Trophoblast cell (in vitro differentiated cells and primary cell): Measurements from ENCODE around the gene LTBP4.

ENCODE experiments used
- DNase-seq, 2 donors: peaks; one replicate each; pipeline ENCODE4 v3.0.0-alpha.2; 2016
- H2AFZ ChIP-seq: 2 replicates; pipeline ENCODE4 v1.6.1; 2013; ENCODE audit warnings: low read length, moderate library complexity, mild to moderate bottlenecking; ENCODE audit not compliant: insufficient read depth, poor library complexity
- H2AK5ac ChIP-seq: 2 replicates; pipeline ENCODE4 v1.6.1; 2013; ENCODE audit warnings: mild to moderate bottlenecking, low read length
- H2BK120ac ChIP-seq: 2 replicates; pipeline ENCODE4 v1.6.1; 2013; ENCODE audit warnings: low read length, mild to moderate bottlenecking, moderate library complexity; ENCODE audit not compliant: insufficient read depth, poor library complexity
- H2BK12ac ChIP-seq: 2 replicates; pipeline ENCODE4 v1.6.1; 2013; ENCODE audit warnings: mild to moderate bottlenecking, low read length, moderate library complexity
- H2BK5ac ChIP-seq: 2 replicates; pipeline ENCODE4 v1.6.1; 2013; ENCODE audit warnings: low read length, low read depth, moderate library complexity, mild to moderate bottlenecking; ENCODE audit not compliant: poor library complexity
- H3K14ac ChIP-seq: 2 replicates; pipeline ENCODE4 v1.6.1; 2013; ENCODE audit warnings: mild to moderate bottlenecking, low read length
- H3K18ac ChIP-seq: 2 replicates; pipeline ENCODE4 v1.6.1; 2013; ENCODE audit warnings: mild to moderate bottlenecking, low read length
- H3K23ac ChIP-seq: 2 replicates; pipeline ENCODE4 v1.6.1; 2013; ENCODE audit warnings: low read length
- H3K27ac ChIP-seq: 2 replicates; pipeline ENCODE4 v1.5.1; 2013; ENCODE audit warnings: low read depth, mild to moderate bottlenecking, inconsistent platforms, low read length, moderate library complexity
- H3K27me3 ChIP-seq: 2 replicates; pipeline ENCODE4 v1.6.1; 2013; ENCODE audit warnings: inconsistent platforms, mild to moderate bottlenecking, low read length, moderate library complexity; ENCODE audit not compliant: insufficient read depth
- H3K36me3 ChIP-seq, 2 experiments: 1 replicate in 1 of 2; 2 replicates in 1 of 2; pipeline ENCODE4 v1.6.1; 2013; ENCODE audit warnings: low read length in 2 of 2, mild to moderate bottlenecking in 2 of 2, moderate library complexity in 1 of 2; ENCODE audit not compliant: insufficient read depth in 2 of 2, control insufficient read depth in 1 of 2
- H3K4ac ChIP-seq: 2 replicates; pipeline ENCODE4 v1.6.1; 2013; ENCODE audit warnings: low read depth, mild to moderate bottlenecking, low read length, moderate library complexity
- H3K4me1 ChIP-seq, 2 experiments: 1 replicate in 1 of 2; 2 replicates in 1 of 2; pipeline ENCODE4 v1.6.1; 2013; ENCODE audit warnings: low read length in 2 of 2, mild to moderate bottlenecking in 2 of 2, moderate library complexity in 1 of 2; ENCODE audit not compliant: insufficient read depth in 2 of 2, control insufficient read depth in 1 of 2
- H3K4me2 ChIP-seq: 2 replicates; pipeline ENCODE4 v1.6.1; 2013; ENCODE audit warnings: inconsistent platforms, mild to moderate bottlenecking, low read length, moderate library complexity
- H3K4me3 ChIP-seq: 2 replicates; pipeline ENCODE4 v1.5.1; 2013; ENCODE audit warnings: mild to moderate bottlenecking, low read depth, low read length, inconsistent platforms
- H3K79me1 ChIP-seq: one replicate; pipeline ENCODE4 v1.6.1; 2013; ENCODE audit warnings: low read length
- H3K79me2 ChIP-seq: 2 replicates; pipeline ENCODE4 v1.6.1; 2013; ENCODE audit warnings: low read length, mild to moderate bottlenecking; ENCODE audit not compliant: control insufficient read depth, insufficient read depth, poor library complexity
- H3K9ac ChIP-seq: 2 replicates; pipeline ENCODE4 v1.6.1; 2013; ENCODE audit warnings: mild to moderate bottlenecking, low read length
- H3K9me3 ChIP-seq: 2 replicates; pipeline ENCODE4 v1.6.1; 2013; ENCODE audit warnings: low read depth, mild to moderate bottlenecking, control low read depth, inconsistent platforms, low read length; ENCODE audit not compliant: insufficient read depth
- H4K12ac ChIP-seq: 2 replicates; pipeline ENCODE4 v1.6.1; 2013; ENCODE audit warnings: low read depth, mild to moderate bottlenecking, low read length, moderate library complexity
- H4K8ac ChIP-seq: 2 replicates; pipeline ENCODE4 v1.6.1; 2013; ENCODE audit warnings: low read depth, mild to moderate bottlenecking, low read length, moderate library complexity
- H4K91ac ChIP-seq: one replicate; pipeline ENCODE4 v1.6.1; 2013; ENCODE audit warnings: low read depth, mild to moderate bottlenecking, low read length, moderate library complexity
- WGBS: extraction: QIAGEN DNeasy Blood & Tissue Kit; methylation state at CpG from one replicate; pipeline ENCODE4 v1.1.7; 2013; ENCODE audit warnings: missing lambda C conversion rate; ENCODE audit not compliant: insufficient read length, insufficient coverage; ENCODE audit errors: extremely low coverage; 5-methylcytosine and 5-hydroxymethylcytosine counted together

LTBP4 gene

DNA sequence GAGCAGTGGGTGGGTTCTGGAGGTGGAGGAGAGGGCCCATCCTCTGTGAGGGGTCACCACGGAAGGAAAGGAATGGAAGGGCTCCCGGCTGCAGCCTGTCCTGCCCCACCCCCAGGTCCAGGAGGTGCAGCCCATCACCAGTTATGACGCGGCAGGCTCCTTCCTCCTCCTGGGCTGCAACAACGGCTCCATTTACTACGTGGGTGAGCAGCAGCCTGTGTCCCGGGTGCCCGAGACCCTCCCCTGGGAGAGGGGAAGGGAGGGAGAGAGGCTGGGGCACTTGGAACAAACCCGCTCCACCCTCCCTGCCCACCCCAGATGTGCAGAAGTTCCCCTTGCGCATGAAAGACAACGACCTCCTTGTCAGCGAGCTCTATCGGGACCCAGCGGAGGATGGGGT lies 17.9 kb upstream of the LTBP4 start:
- no CpG with 5 or more reads among the region's 14 CpGs for WGBS
- Histone ChIP-seq H3K4me2 (no peak overlapping the region), H3K4me1 (peaks cover 0 to 4% of the 10 kb centered on the region in 2 experiments), H3K27ac (no peak overlapping the region), H2BK120ac (no peak overlapping the region), H3K14ac (no peak overlapping the region), H3K4me3 (no peak overlapping the region), H3K23ac (no peak overlapping the region), H3K79me2 (no peaks in the 10 kb centered on the region), H3K9me3 (peaks cover 2% of the 10 kb centered on the region), H4K91ac (no peak overlapping the region), H4K12ac (no peak overlapping the region), H2AK5ac (no peak overlapping the region), H3K36me3 (peaks cover 42% of the 10 kb centered on the region in 2 experiments), H2AFZ (no peak overlapping the region), H3K79me1 (no peaks in the 10 kb centered on the region), H3K4ac (no peak overlapping the region), H3K9ac (no peak overlapping the region), H3K18ac (no peak overlapping the region), H2BK12ac (no peak overlapping the region), H4K8ac (no peak overlapping the region), H2BK5ac (no peak overlapping the region), H3K27me3 (no peaks in the 10 kb centered on the region)
- no peak for DNase-seq

DNA sequence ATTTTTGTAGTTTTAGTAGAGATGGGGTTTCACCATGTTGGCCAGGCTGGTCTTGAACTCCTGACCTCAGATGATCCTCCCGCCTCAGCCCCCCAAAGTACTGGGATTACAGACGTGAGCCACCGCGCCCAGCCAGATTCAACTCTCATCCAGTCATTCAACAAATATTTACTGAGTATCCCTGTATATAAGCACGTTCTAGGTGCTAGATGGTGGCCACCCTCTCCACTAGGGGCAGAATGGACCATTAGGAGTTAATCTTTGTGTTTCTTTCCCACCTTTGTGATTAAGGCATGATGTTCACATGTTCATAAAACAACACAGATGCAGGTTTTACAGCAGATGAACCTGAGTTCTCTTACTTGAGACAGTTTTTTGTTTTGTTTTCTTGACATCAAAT lies 17.2 kb upstream of the LTBP4 start:
- H2AFZ ChIP-seq, result no peak overlapping the region
- no peaks in the 10 kb centered on the region for H3K79me1 ChIP-seq
- H2BK120ac ChIP-seq, result no peak overlapping the region
- H4K8ac ChIP-seq, result no peak overlapping the region
- no peak overlapping the region for H3K23ac ChIP-seq
- no peaks in the 10 kb centered on the region for H3K79me2 ChIP-seq
- H3K4me3 ChIP-seq, result no peak overlapping the region
- WGBS, result no CpG with 5 or more reads among the region's 5 CpGs
- H3K27ac ChIP-seq, result no peak overlapping the region
- no peak overlapping the region for H3K18ac ChIP-seq
- H4K91ac ChIP-seq, result no peak overlapping the region
- H3K4ac ChIP-seq, result no peak overlapping the region
- H3K36me3 ChIP-seq, result peaks cover 42 to 47% of the 10 kb centered on the region in 2 experiments
- peaks cover 0 to 3% of the 10 kb centered on the region in 2 experiments for H3K4me1 ChIP-seq
- H3K9ac ChIP-seq, result no peak overlapping the region
- H4K12ac ChIP-seq, result no peak overlapping the region
- peak in 1 of 2 donors; percentile 42 for DNase-seq
- H3K4me2 ChIP-seq, result no peak overlapping the region
- no peak overlapping the region for H2BK12ac ChIP-seq
- H3K14ac ChIP-seq, result no peak overlapping the region
- H3K9me3 ChIP-seq, result peaks cover 2% of the 10 kb centered on the region
- H2BK5ac ChIP-seq, result no peak overlapping the region
- H2AK5ac ChIP-seq, result no peak overlapping the region
- no peaks in the 10 kb centered on the region for H3K27me3 ChIP-seq

DNA sequence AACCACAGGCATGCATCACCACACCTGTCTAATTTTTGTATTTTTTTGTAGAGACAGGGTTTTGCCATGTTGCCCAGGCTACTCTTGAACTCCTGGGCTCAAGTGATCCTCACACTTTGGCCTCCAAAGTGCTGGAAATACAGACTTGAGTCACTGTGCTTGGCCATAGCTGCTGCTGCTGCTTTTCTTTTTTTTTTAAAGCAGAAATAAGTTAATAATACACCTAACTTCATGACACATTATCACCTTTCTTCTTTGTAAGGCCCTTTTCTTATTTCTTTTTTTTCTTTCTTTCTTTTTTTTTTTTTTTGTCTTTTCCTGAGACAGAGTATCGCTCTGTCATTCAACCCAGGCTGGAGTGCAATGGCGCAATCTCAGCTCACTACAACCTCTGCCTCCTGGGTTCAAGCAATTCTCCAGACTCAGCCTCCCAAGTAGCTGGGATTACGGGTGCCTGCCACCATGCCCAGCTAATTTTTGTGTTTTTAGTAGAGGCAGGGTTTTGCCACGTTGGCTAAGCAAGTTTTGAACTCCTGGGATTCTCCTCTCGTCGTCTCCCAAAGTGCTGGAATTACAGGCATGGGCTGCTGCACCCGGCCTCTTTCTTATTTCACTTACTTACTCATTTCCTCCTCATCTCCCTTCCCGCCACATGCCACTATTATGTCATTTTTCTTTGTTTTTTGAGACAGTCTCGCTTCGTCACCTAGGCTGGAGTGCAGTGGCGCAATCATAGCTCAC lies 15.8 kb upstream of the LTBP4 start:
- Histone ChIP-seq H3K23ac (no peak overlapping the region), H3K27ac (no peak overlapping the region), H3K4me3 (no peak overlapping the region), H4K8ac (no peak overlapping the region), H2BK120ac (no peak overlapping the region), H3K14ac (no peak overlapping the region), H2BK5ac (no peak overlapping the region), H3K79me2 (no peaks in the 10 kb centered on the region), H3K36me3 (peaks cover 36 to 49% of the 10 kb centered on the region in 2 experiments), H3K9me3 (peaks cover 2% of the 10 kb centered on the region), H2AFZ (no peak overlapping the region), H3K79me1 (no peaks in the 10 kb centered on the region), H3K4ac (no peak overlapping the region), H3K9ac (no peak overlapping the region), H3K27me3 (no peaks in the 10 kb centered on the region), H4K91ac (no peak overlapping the region), H2AK5ac (no peak overlapping the region), H3K18ac (no peak overlapping the region), H3K4me2 (no peak overlapping the region), H2BK12ac (no peak overlapping the region), H3K4me1 (peaks cover 0 to 3% of the 10 kb centered on the region in 2 experiments), H4K12ac (no peak overlapping the region)
- WGBS, result no CpG with 5 or more reads among the region's 11 CpGs
- DNase-seq, result peak; percentile 91 to 95

DNA sequence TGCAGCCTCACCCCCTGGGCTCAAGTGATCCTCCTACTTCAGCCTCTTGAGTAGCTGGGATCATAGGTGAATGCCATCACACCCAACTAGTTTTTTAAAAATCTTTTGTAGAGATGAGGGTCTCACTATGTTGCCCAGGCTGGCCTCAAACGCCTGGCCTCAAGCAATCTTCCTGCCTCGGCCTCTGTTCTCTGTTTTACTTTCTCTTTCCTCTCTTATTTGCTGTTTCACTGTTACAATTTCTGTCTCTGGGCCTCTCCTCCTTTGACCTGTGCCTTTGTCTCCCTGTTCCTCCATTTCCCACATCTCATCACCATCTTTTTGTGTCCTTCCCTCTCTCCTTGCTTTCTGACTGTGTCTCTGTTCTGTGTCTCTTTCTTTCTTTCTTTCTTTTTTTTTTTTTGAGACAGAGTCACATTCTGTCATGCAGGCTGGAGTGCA lies 15.2 kb upstream of the LTBP4 start:
- Histone ChIP-seq H3K9me3 (no peaks in the 10 kb centered on the region), H3K36me3 (peaks cover 38 to 47% of the 10 kb centered on the region in 2 experiments), H3K4me1 (peaks cover 0 to 3% of the 10 kb centered on the region in 2 experiments), H3K4me3 (no peak overlapping the region), H3K14ac (no peak overlapping the region), H4K8ac (no peak overlapping the region), H3K27ac (no peak overlapping the region), H3K23ac (no peak overlapping the region), H3K18ac (no peak overlapping the region), H2BK5ac (no peak overlapping the region), H3K79me2 (no peaks in the 10 kb centered on the region), H3K4ac (no peak overlapping the region), H3K4me2 (no peak overlapping the region), H4K91ac (no peak overlapping the region), H4K12ac (no peak overlapping the region), H3K79me1 (no peaks in the 10 kb centered on the region), H2AFZ (no peak overlapping the region), H2BK12ac (no peak overlapping the region), H3K27me3 (no peaks in the 10 kb centered on the region), H3K9ac (no peak overlapping the region), H2AK5ac (no peak overlapping the region), H2BK120ac (no peak overlapping the region)
- no peak for DNase-seq
- WGBS, result no CpG with 5 or more reads among the region's 2 CpGs
